Cardiac fibroblast (primary cell): ENCODE results near the gene CARMIL1.
"Not testable (repeated sequence)": the region's sequence is repeated elsewhere in the genome, so short reads cannot be mapped to it uniquely, and the experiment has no call there.

ENCODE experiments used
- DNase-seq, 2 donors: peaks; one replicate each; pipeline versions ENCODE4 v3.0.0 to v3.0.0-alpha.2; 2010; ENCODE audit warnings: low read depth in 2 of 2
- H3K4me3 ChIP-seq, 2 donors: replicated peaks in 1 of 2; 1 replicate in 1 of 2; 2 replicates in 1 of 2; pipeline ENCODE4 v1.5.1; 2011; ENCODE audit warnings: low read depth in 2 of 2, low read length in 2 of 2, mild to moderate bottlenecking in 2 of 2, moderate library complexity in 1 of 2
- TF ChIP-seq, protein P1 (sequence below): IDR thresholded peaks from one replicate; pipeline ENCODE4 v1.5.1; 2011; ENCODE audit warnings: low read depth, mild to moderate bottlenecking, low read length, inconsistent platforms

CARMIL1 gene

GRCh38 chr6:25377664-25378063 lies 98.5 kb downstream of the CARMIL1 start:
- no peak overlapping the region for H3K4me3 ChIP-seq
- DNase-seq = no peak
- TF ChIP-seq, protein P1, sequence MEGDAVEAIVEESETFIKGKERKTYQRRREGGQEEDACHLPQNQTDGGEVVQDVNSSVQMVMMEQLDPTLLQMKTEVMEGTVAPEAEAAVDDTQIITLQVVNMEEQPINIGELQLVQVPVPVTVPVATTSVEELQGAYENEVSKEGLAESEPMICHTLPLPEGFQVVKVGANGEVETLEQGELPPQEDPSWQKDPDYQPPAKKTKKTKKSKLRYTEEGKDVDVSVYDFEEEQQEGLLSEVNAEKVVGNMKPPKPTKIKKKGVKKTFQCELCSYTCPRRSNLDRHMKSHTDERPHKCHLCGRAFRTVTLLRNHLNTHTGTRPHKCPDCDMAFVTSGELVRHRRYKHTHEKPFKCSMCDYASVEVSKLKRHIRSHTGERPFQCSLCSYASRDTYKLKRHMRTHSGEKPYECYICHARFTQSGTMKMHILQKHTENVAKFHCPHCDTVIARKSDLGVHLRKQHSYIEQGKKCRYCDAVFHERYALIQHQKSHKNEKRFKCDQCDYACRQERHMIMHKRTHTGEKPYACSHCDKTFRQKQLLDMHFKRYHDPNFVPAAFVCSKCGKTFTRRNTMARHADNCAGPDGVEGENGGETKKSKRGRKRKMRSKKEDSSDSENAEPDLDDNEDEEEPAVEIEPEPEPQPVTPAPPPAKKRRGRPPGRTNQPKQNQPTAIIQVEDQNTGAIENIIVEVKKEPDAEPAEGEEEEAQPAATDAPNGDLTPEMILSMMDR = no peak

GRCh38 chr6:25381077-25381476 lies 101.9 kb downstream of the CARMIL1 start:
- TF ChIP-seq, protein P1 = no peak
- H3K4me3 ChIP-seq = no peak overlapping the region
- no peak for DNase-seq

DNA sequence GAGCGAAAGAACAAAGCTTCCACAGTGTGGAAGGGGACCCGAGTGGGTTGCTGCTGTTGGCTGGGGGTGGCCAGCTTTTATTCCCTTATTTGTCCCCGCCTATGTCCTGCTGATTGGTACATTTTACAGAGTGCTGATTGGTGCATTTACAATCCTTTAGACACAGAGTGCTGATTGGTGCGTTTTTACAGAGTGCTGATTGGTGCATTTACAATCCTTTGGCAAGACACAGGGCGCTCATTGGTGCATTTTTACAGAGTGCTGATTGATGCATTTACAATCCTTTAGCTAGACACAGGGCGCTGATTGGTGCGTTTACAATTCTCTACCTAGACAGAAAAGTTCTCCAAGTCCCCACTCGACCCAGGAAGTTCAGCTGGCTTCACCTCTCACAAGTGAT lies 103.3 kb downstream of the CARMIL1 start:
- not testable (repeated sequence) for DNase-seq, H3K4me3 ChIP-seq

- H3K4me3 ChIP-seq = no peak overlapping the region
- TF ChIP-seq, protein P1 = no peak
- no peak for DNase-seq
Measured at GRCh38 chr6:25384234-25384633, 105.1 kb downstream of the CARMIL1 start.

GRCh38 chr6:25384967-25385366 lies 105.8 kb downstream of the CARMIL1 start:
- no peak overlapping the region for H3K4me3 ChIP-seq
- TF ChIP-seq, protein P1 = no peak
- peak in 1 of 2 donors; percentile 38 for DNase-seq

DNA sequence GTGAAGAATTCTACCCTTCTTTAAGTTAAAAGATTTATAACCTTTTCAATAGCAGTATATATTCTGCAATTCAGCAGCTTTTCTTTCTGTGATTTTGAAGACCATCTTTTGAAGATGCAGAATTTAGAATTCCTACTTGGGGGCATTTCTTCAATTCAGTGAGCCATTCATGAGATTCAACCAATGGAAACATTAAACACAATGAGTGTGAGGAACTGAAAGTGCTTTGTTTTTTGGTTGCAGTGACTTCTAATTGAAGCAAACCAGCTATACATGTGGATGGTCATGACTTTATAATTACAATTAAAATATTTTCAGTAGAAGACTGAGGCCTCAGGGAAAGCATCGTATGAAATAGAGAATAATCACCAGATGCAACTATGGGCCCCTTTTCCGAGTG lies 108.3 kb downstream of the CARMIL1 start:
- DNase-seq = no peak
- TF ChIP-seq, protein P1 = no peak
- H3K4me3 ChIP-seq = no peak overlapping the region

- H3K4me3 ChIP-seq = no peak overlapping the region
- TF ChIP-seq, protein P1 = no peak
- no peak for DNase-seq
Measured at GRCh38 chr6:25387911-25388310, 108.7 kb downstream of the CARMIL1 start.
